H1 (cell line): ENCODE results near the gene OGFRL1. TPM values are rescaled to one million over a fixed set of nuclear protein-coding genes. Genes with fewer than 3 reads are reported as not detected.

Experiments used
- CTCF ChIA-PET: fragments of 300-600 bp; sonication (Branson Sonifier 250); formaldehyde crosslinking; loops from one replicate; lab custom pipeline; 2021; ENCODE audit not compliant: partially characterized antibody; lab: Charles Lee
- POLR2A ChIA-PET: fragments of 300-600 bp; sonication (Branson Sonifier 250); formaldehyde crosslinking; loops from one replicate; lab custom pipeline; 2021; ENCODE audit warnings: inconsistent platforms; ENCODE audit not compliant: partially characterized antibody; lab: Charles Lee
- DNase-seq, 2 experiments: peaks; one replicate each; pipeline versions ENCODE4 v3.0.0 to v3.0.0-alpha.2; 2010 to 2022; ENCODE audit warnings: low spot score in 2 of 2, low read depth in 1 of 2, mixed read lengths in 1 of 2
- FAIRE-seq: peaks from 2 replicates; lab custom pipeline; 2011; peaks lifted over from hg19 to GRCh38; lab: Jason Lieb, UNC
- H2AFZ ChIP-seq: 2 replicates; pipeline ENCODE4 v1.8.1; 2012; ENCODE audit warnings: low read length, inconsistent platforms
- H2AK5ac ChIP-seq: 2 replicates; pipeline ENCODE4 v1.6.1; 2013; ENCODE audit warnings: low read depth, low read length
- H2BK120ac ChIP-seq: replicated peaks from 2 replicates; pipeline ENCODE3; 2013; ENCODE audit warnings: low read depth, low read length, inconsistent platforms
- H2BK12ac ChIP-seq: 2 replicates; pipeline ENCODE4 v1.6.1; 2013; ENCODE audit warnings: low read depth, low read length
- H2BK15ac ChIP-seq: 2 replicates; pipeline ENCODE4 v1.6.1; 2013; ENCODE audit warnings: low read length
- H2BK20ac ChIP-seq: 2 replicates; pipeline ENCODE4 v1.6.1; 2013; ENCODE audit warnings: low read length
- H2BK5ac ChIP-seq: 2 replicates; pipeline ENCODE4 v1.6.1; 2013; ENCODE audit warnings: low read depth, low read length
- H3K14ac ChIP-seq: 2 replicates; pipeline ENCODE4 v1.6.1; 2013; ENCODE audit warnings: inconsistent platforms; ENCODE audit not compliant: insufficient read length
- H3K18ac ChIP-seq: 2 replicates; pipeline ENCODE4 v1.6.1; 2013; ENCODE audit warnings: low read length; ENCODE audit errors: extremely low read depth
- H3K23ac ChIP-seq: 2 replicates; pipeline ENCODE4 v1.6.1; 2013; ENCODE audit warnings: inconsistent platforms; ENCODE audit not compliant: insufficient read length
- H3K23me2 ChIP-seq: 2 replicates; pipeline ENCODE4 v1.6.1; 2013; ENCODE audit warnings: low read depth, low read length
- H3K27ac ChIP-seq: 2 replicates; pipeline ENCODE4 v1.6.1; 2011; ENCODE audit warnings: low read depth, low read length, inconsistent platforms
- H3K27me3 ChIP-seq, 4 experiments: replicated peaks in 1 of 4; 1 replicate in 1 of 4; 2 replicates in 3 of 4; pipeline versions ENCODE4 v1.6.1 to v1.8.1; 2011 to 2013; ENCODE audit warnings: low read length in 3 of 4, mild to moderate bottlenecking in 3 of 4, inconsistent platforms in 2 of 4, mixed read lengths in 2 of 4, moderate library complexity in 1 of 4; ENCODE audit not compliant: control insufficient read depth in 3 of 4, insufficient read depth in 3 of 4; ENCODE audit errors: extremely low read depth in 1 of 4
- H3K36me3 ChIP-seq, 4 experiments: 2 replicates each; pipeline versions ENCODE4 v1.6.1 to v1.8.1; 2011 to 2013; ENCODE audit warnings: mild to moderate bottlenecking in 4 of 4, low read length in 3 of 4, moderate library complexity in 2 of 4, control low read depth in 1 of 4, inconsistent platforms in 1 of 4; ENCODE audit not compliant: insufficient read depth in 4 of 4, control insufficient read depth in 2 of 4
- H3K4ac ChIP-seq: replicated peaks from 2 replicates; pipeline ENCODE3; 2013; ENCODE audit warnings: low read length, low read depth, mixed read lengths, inconsistent platforms; ENCODE audit not compliant: insufficient read length
- H3K4me1 ChIP-seq, 4 experiments: replicated peaks in 1 of 4; 1 replicate in 1 of 4; 2 replicates in 3 of 4; pipeline versions ENCODE4 v1.6.1 to v1.8.1; 2011 to 2013; ENCODE audit warnings: low read length in 3 of 4, inconsistent platforms in 2 of 4, mixed read lengths in 1 of 4; ENCODE audit not compliant: insufficient read depth in 4 of 4, control insufficient read depth in 3 of 4
- H3K4me2 ChIP-seq, 2 experiments: 2 replicates each; pipeline versions ENCODE4 v1.6.1 to v1.8.1; 2011 to 2013; ENCODE audit warnings: low read depth in 2 of 2, low read length in 2 of 2, control low read depth in 1 of 2, inconsistent platforms in 1 of 2, mild to moderate bottlenecking in 1 of 2; ENCODE audit not compliant: insufficient read depth in 1 of 2
- H3K4me3 ChIP-seq, 4 experiments: fragments of 200-600, 300-600 bp in 1 of 4; sonication (generic), shearing (Covaris generic), sonication (Bioruptor Twin) in 1 of 4; 2 replicates each; pipeline versions ENCODE4 v1.5.1 to v1.8.1; 2011 to 2016; ENCODE audit warnings: low read length in 4 of 4, low read depth in 3 of 4, control low read depth in 2 of 4, inconsistent platforms in 2 of 4, mild to moderate bottlenecking in 2 of 4, mixed read lengths in 1 of 4, moderate library complexity in 1 of 4; ENCODE audit not compliant: insufficient read depth in 2 of 4; ENCODE audit errors: extremely low read depth in 1 of 4
- H3K56ac ChIP-seq: replicated peaks from 2 replicates; pipeline ENCODE3; 2013; ENCODE audit warnings: low read depth, mild to moderate bottlenecking, mixed read lengths, low read length, inconsistent platforms; ENCODE audit not compliant: insufficient read length
- H3K79me1 ChIP-seq: 2 replicates; pipeline ENCODE4 v1.6.1; 2013; ENCODE audit warnings: low read depth, low read length, control low read depth
- H3K79me2 ChIP-seq, 2 experiments: 2 replicates each; pipeline versions ENCODE4 v1.6.1 to v1.8.1; 2012 to 2013; ENCODE audit warnings: low read length in 2 of 2, mild to moderate bottlenecking in 2 of 2, inconsistent platforms in 1 of 2; ENCODE audit not compliant: insufficient read depth in 2 of 2, control insufficient read depth in 1 of 2
- H3K9ac ChIP-seq, 4 experiments: replicated peaks in 1 of 4; 1 replicate in 1 of 4; 2 replicates in 3 of 4; pipeline versions ENCODE4 v1.6.1 to v1.8.1; 2011 to 2013; ENCODE audit warnings: low read depth in 3 of 4, low read length in 3 of 4, control low read depth in 2 of 4, mild to moderate bottlenecking in 2 of 4, moderate library complexity in 2 of 4, inconsistent platforms in 1 of 4; ENCODE audit errors: extremely low read depth in 1 of 4
- H3K9me3 ChIP-seq, 2 experiments: 2 replicates each; pipeline versions ENCODE4 v1.6.1 to v1.8.1; 2012 to 2013; ENCODE audit warnings: mild to moderate bottlenecking in 2 of 2, moderate library complexity in 2 of 2, control low read depth in 1 of 2, inconsistent platforms in 1 of 2, low read depth in 1 of 2, low read length in 1 of 2, mixed read lengths in 1 of 2; ENCODE audit not compliant: insufficient read depth in 2 of 2
- H4K20me1 ChIP-seq, 2 experiments: replicated peaks in 1 of 2; 2 replicates each; pipeline versions ENCODE3 to v1.8.1; 2011 to 2013; ENCODE audit warnings: inconsistent platforms in 2 of 2, low read length in 2 of 2, mild to moderate bottlenecking in 1 of 2; ENCODE audit not compliant: insufficient read depth in 2 of 2, control insufficient read depth in 1 of 2
- H4K5ac ChIP-seq: 2 replicates; pipeline ENCODE4 v1.6.1; 2013; ENCODE audit warnings: low read length, low read depth, mixed read lengths, inconsistent platforms; ENCODE audit not compliant: insufficient read length
- H4K8ac ChIP-seq: 2 replicates; pipeline ENCODE4 v1.8.0; 2013; ENCODE audit warnings: mild to moderate bottlenecking, moderate library complexity, low read length, inconsistent platforms; ENCODE audit not compliant: insufficient read depth; ENCODE audit errors: extremely low read depth
- H4K91ac ChIP-seq: replicated peaks from 2 replicates; pipeline ENCODE3; 2013; ENCODE audit warnings: low read length, mixed read lengths, inconsistent platforms; ENCODE audit not compliant: insufficient read length
- HDAC2 ChIP-seq, 2 experiments: fragments of 300-600 bp in 1 of 2; sonication (generic) in 1 of 2; IDR thresholded peaks; 2 replicates each; pipeline ENCODE4 v1.6.1; 2011 to 2012; ENCODE audit warnings: low read depth in 2 of 2, low read length in 2 of 2, mild to moderate bottlenecking in 2 of 2, moderate library complexity in 2 of 2, borderline replicate concordance in 1 of 2, inconsistent platforms in 1 of 2
- JUND ChIP-seq: IDR thresholded peaks from 2 replicates; pipeline ENCODE4 v1.6.1; 2011; ENCODE audit warnings: mild to moderate bottlenecking, improper control_type of control experiment, low read length
- RXRA ChIP-seq: IDR thresholded peaks from 2 replicates; pipeline ENCODE4 v1.6.1; 2011; ENCODE audit warnings: low read depth, mild to moderate bottlenecking, low read length, moderate library complexity; ENCODE audit not compliant: insufficient read depth
- WGBS, 2 experiments: shearing (Covaris generic) in 1 of 2; methylation state at CpG; one replicate each; pipeline versions ENCODE4 v1.1.6 to v1.1.7; 2013 to 2015; ENCODE audit warnings: low lambda C conversion rate in 2 of 2, mixed read lengths in 2 of 2, inconsistent platforms in 1 of 2, low coverage in 1 of 2, missing lambda C conversion rate in 1 of 2; ENCODE audit not compliant: insufficient replicate concordance in 2 of 2, insufficient coverage in 1 of 2, insufficient read length in 1 of 2; ENCODE audit errors: extremely low coverage in 1 of 2, missing lambda C conversion rate in 1 of 2; 5-methylcytosine and 5-hydroxymethylcytosine counted together
- polyA plus RNA-seq, 7 experiments: library from polyadenylated mRNA; depleted of rRNA in 3 of 7; stranded (reverse) in 5 of 7; unstranded in 2 of 7; fragments of >200 nt in 5 of 7; fragments of 200-250 nt in 2 of 7; gene quantifications; 1 replicate in 5 of 7; 2 replicates in 1 of 7; 4 replicates in 1 of 7; pipeline versions ENCODE4 v1.2.1 to v1.2.3, GENCODE V29; 2011 to 2013; ENCODE audit warnings: missing spikeins in 2 of 7, mixed read lengths in 2 of 7
- total RNA-seq: library from RNA; stranded (reverse); fragmentation: NEBNext Ultra II Directional; extraction: Animal tissue kit (Norgen Biotek cat#: 25700); gene quantifications from 2 replicates; pipeline ENCODE4 v1.2.1, GENCODE V29; 2021

OGFRL1 gene
- total and polyA plus RNA-seq, 2 of the 8 experiments (the other 6 are each of a cell fraction or from before 2014, with no cell fraction given), result 1.1 to 9.0 TPM

DNA sequence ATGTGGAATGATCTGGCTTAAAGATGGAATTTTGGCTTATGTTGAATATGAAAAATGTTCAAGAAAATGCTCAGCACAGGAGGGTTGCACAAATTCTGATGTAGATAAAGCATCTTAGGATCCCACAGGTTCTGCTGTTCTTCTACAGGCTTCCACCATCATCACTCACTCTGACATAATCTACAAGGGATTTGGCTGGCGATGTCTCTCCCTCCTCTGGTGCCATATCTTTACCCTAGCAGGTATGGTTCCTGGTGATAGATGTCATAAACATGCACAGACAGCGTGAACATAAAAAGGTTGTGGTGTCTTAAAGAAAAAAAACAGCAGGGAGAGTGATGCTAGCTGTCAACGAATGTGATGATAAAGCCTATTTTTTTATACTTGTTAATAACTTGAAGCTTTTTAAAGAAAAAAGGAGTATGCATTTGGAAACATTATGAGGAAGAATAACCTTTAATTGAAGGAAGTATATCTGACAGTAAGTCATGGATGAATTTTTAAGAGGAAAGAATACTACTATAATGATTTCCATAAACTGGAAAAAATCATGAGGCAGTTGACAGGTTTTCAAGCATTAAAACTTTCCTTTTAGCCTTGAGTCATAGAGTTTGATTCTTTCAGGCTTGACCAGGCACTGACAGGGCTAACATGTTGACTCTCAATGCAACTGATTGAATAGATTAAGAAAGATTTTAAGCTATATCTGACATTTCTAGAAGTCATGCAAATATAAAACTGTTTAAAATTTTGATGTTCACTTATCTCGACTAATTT lies 50.1 kb downstream of the OGFRL1 start:
- no peaks in the 10 kb centered on the region for H3K79me1 ChIP-seq
- H2AK5ac ChIP-seq, result no peak overlapping the region
- no peaks in the 10 kb centered on the region for H3K36me3 ChIP-seq
- no peak overlapping the region for H3K4me2 ChIP-seq
- no peak overlapping the region for H3K56ac ChIP-seq
- H3K23me2 ChIP-seq, result no peaks in the 10 kb centered on the region
- no peaks in the 10 kb centered on the region for H3K79me2 ChIP-seq
- no peak overlapping the region for H3K4me3 ChIP-seq
- CTCF ChIA-PET, result no interaction called here
- no peak overlapping the region for H4K91ac ChIP-seq
- peaks cover 0 to 5% (median 2%) of the 10 kb centered on the region in 4 experiments; a peak in 2 of 7 replicates for H3K4me1 ChIP-seq
- no peak overlapping the region for H2BK12ac ChIP-seq
- no peak for DNase-seq
- 93% methylated on average over 4 of the region's 4 CpGs; no CpG with 5 or more reads in 1 of the 2 experiments for WGBS, 2 experiments
- H3K27me3 ChIP-seq, result no peaks in the 10 kb centered on the region
- H2AFZ ChIP-seq, result no peak overlapping the region
- H2BK5ac ChIP-seq, result no peak overlapping the region
- no peak for FAIRE-seq
- no peak overlapping the region for H4K5ac ChIP-seq
- TF ChIP-seq RXRA, result no peak
- no peak for TF ChIP-seq HDAC2 (IDR thresholded peaks at IDR 0.05; ENCODE audit: borderline replicate concordance in 1 of 2, low read depth in 2 of 2, low read length in 2 of 2)
- TF ChIP-seq JUND, result no peak
- TF ChIP-seq, all 59 proteins: peak for 0
- Histone ChIP-seq H3K18ac (no peak overlapping the region), H3K9me3 (no peaks in the 10 kb centered on the region), H2BK20ac (no peak overlapping the region), H4K8ac (no peak overlapping the region), H2BK120ac (no peak overlapping the region), H2BK15ac (no peak overlapping the region), H3K9ac (no peak overlapping the region), H3K23ac (no peak overlapping the region), H4K20me1 (no peaks in the 10 kb centered on the region), H3K4ac (no peak overlapping the region), H3K14ac (no peak overlapping the region), H3K27ac (no peak overlapping the region)
- POLR2A ChIA-PET, result no interaction called here
